GM18873 (cell line): Measurements from ENCODE around the gene RRN3.
"Not testable (repeated sequence)": the region's sequence is repeated elsewhere in the genome, so short reads cannot be mapped to it uniquely, and the experiment has no call there.

Source experiments
- ATAC-seq: cut with Tn5 transposase; IDR thresholded peaks from one replicate; pipeline ENCODE4 v1.9.1; 2021; ENCODE audit warnings: mild to moderate bottlenecking, moderate library complexity, moderate number of reproducible peaks; ENCODE audit not compliant: unreplicated experiment, low FRiP score

RRN3 gene

GRCh38 chr16:15052747-15053476, 41.2 kb downstream of the RRN3 start:
- ATAC-seq = no peak

- ATAC-seq = no peak
Measured at GRCh38 chr16:15051387-15051951, 42.6 kb downstream of the RRN3 start.

GRCh38 chr16:15050440-15050839, 43.6 kb downstream of the RRN3 start:
- not testable (repeated sequence) for ATAC-seq

GRCh38 chr16:15049581-15050180, 44.4 kb downstream of the RRN3 start:
- no peak for ATAC-seq

GRCh38 chr16:15046692-15047376, 47.2 kb downstream of the RRN3 start:
- no peak for ATAC-seq

- not testable (repeated sequence) for ATAC-seq
Measured at GRCh38 chr16:15045270-15045669, 48.8 kb downstream of the RRN3 start.

GRCh38 chr16:15044286-15044685, 49.8 kb downstream of the RRN3 start:
- ATAC-seq = no peak

DNA sequence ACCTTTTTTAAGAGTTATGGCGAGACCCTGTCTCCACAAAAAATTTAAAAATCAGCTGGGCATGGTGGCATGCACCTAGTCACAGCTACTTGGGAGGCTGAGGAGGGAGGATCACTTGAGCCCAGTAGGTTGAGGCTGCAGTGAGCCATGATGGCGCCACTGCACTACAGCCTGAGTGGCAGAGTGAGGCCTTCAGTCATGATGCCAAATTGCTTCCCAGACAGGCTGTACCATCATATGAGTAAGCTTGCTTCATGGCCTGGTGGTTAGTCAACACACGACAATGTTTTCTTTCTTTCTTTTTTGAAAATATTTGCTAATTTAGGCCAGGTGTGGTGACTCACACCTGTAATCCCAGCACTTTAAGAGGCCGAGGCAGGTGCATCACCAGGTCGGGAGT, 50.7 kb downstream of the RRN3 start:
- no peak for ATAC-seq

GRCh38 chr16:15041271-15042004, 52.6 kb downstream of the RRN3 start:
- ATAC-seq = no peak

DNA sequence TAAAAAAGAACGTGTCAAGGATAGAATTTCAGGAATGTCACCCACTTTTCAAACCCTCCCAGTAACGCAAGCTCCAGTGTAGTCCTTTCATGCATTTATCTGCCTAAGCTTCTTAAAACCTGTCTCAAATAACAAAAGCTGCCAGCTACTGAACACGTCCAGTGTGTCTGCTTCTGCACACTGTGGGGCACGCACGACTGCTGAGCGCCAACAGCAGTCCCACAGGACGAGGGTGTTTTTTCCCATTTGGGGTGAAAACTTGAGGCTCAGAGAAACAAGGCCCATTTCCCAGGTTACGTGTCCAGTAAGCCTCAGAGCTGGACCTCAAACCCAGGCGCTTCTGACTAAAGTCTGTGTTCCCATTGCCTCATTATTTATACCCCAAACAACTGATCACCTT, 55.4 kb downstream of the RRN3 start:
- no peak for ATAC-seq

- ATAC-seq = no peak
Measured at GRCh38 chr16:15037745-15038144, 56.3 kb downstream of the RRN3 start.

DNA sequence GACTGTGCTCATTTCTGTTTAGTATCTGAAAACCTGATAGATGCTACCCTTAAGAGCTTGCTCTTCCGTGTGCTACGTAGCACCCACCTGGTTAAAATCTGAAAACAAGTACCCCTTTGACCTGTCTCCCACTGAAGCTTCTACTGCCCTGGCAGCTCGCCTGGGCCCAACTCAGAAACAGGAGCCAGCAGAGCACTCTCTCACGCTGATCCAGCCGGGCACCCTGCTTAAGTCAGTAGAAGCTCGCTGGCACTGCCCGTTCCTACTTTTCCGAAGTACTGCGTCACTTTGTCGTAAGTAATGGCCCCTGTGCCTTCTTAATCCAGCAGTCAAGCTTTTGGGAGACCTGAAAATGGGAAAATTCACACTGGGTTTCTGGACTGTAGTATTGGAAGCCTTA, 57.1 kb downstream of the RRN3 start:
- ATAC-seq = no peak

- ATAC-seq = no peak
Measured at GRCh38 chr16:15035163-15035729, 58.8 kb downstream of the RRN3 start.

DNA sequence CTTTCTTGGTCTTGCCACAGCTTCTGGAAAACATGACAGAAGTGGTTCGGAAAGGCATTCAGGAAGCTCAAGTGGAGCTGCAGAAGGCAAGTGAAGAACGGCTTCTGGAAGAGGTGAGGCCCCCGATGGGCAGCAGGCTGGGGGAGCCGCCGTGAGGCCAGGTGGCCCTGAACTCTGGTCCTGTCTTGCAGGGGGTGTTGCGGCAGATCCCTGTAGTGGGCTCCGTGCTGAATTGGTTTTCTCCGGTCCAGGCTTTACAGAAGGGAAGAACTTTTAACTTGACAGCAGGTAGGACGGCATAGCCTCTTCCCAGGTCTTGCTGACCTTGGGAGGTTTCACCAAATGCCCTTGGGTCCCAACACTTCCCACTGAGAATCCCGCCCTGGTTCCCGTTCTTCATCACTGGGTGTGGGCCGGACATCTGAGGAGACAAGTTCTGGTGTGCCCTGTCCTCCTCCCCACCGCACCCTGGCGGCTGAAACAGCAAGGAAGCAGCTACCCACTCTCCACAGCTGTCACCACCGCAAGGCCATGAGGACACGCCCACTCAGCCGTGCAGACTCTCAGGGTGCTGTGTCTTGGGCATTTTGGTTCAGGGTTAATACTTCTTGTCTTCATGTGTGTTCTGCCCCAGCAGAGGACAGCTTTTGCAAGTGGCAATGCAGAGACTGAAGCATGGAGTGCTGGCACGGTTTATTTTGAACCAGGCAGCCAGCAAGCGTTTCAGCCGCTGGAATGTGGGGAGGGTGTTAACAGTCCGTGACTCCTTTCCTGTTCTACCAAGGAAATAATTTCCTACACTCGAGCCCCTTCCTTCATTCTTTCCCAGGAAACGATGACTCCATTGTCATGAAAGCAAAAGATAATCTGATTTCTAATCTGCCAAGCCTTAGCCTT, 59.6 kb downstream of the RRN3 start:
- no peak for ATAC-seq

GRCh38 chr16:15033309-15033707, 60.8 kb downstream of the RRN3 start:
- ATAC-seq = no peak

DNA sequence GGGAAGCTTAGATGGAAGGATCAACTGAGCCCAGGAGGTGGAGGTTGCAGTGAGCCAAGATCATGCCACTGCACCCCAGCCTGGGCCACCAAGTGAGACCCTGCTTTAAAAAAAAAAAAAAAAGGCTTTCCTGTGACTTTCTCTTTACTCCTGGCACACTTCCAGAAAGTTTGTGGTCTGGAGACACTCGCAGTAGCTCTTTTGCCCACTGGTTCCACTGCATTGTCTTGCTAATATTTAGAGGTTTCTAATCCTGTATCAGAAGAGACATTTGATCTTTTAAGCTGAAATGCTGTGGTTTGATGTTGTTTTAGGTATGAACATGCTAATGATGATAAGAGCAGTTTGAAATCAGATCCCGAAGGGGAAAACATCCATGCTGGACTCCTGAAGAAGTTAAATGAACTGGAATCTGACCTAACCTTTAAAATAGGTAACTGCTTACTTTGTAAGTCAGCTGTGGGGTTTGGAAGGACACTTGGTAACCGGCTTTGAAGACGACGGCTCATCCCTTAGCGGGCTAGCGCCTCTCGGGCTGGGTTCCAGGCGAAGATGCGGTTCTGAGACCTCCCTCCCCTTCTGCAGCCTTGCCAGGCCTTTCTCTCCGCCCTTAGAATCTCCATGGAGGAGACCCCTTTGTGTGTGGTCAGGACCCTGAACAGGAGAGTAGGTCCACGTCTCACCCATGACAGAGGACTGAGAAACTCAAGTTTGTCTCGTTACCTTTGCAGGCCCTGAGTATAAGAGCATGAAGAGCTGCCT, 61.3 kb downstream of the RRN3 start:
- no peak for ATAC-seq

- no peak for ATAC-seq
Measured at GRCh38 chr16:15031586-15031985, 62.5 kb downstream of the RRN3 start.

- no peak for ATAC-seq
Measured at GRCh38 chr16:15031179-15031578, 62.9 kb downstream of the RRN3 start.

DNA sequence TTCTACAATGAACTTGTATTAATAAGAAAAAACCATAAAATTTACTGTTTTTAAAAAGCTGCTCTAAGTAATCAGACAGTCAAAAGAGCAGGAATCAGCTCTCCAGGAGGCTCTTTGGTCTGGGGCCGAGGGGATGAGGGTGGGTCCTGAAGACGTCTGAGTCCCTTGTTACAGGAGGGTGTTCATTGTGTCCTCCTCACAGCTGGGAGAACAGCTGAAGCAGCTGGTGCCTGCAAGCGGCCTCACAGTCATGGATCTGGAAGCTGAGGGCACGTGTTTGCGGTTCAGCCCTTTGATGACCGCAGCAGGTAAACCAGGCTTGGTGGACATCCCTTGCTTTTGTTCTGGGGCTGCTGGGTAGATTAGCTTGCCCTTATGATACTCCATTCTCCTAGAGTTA, 64.3 kb downstream of the RRN3 start:
- ATAC-seq = not testable (repeated sequence)
